MM.1S (cell line): ENCODE data around the gene ADARB2.

Experiments used
- CTCF ChIP-seq: fragments of 300-600 bp; sonication (generic); IDR thresholded peaks from 2 replicates; pipeline ENCODE4 v1.5.1; 2016; ENCODE audit warnings: antibody characterized with exemption, low read length, mixed read lengths
- EZH2 ChIP-seq: fragments of 300-600 bp; sonication (generic); optimal IDR thresholded peaks from 2 replicates; pipeline ENCODE3; 2017; ENCODE audit warnings: low read depth, mild to moderate bottlenecking, antibody characterized with exemption, low read length, mixed read lengths

DNA sequence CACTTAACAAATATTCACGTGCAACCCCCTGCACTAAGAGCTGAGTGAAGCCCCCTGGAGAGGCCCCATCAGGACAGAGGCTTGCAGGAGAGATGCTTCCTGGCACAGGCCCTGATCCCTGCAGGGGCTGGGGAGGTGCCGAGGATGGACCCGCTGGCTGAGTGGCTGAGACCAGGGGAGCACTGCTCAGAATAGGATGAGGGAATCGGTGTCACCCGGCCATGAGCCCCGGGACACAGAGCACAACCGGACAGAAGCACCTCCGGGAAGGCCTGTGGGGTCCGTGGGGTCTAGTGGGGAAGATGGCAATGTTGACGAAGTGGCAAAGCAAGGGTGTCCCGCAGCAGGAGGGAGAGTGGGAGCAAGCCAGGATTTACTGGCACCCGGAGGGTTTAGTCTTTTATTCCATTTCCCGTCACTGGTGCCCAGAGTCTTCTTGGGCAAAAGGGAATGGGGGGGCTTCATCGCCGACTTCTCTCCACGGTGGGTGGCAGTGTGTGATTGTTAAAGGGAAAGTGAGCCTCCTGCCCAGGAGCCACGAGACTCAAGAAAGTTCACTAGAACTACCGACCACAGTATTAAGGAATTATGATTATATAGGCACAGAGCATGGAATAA is 140.7 kb downstream of the ADARB2 start:
- TF ChIP-seq CTCF (no peak), EZH2 (no peak)
